GM10248 (cell line): ENCODE measurements around the gene PPP1R27.

Experiments
- CTCF ChIA-PET: fragments of 300-600 bp; sonication (Branson Sonifier 250); formaldehyde crosslinking; extraction: SDS; loops from one replicate; lab custom pipeline; 2021; ENCODE audit warnings: antibody characterized with exemption; lab: Yijun Ruan, JAX
- POLR2A ChIA-PET: fragments of 350-650 bp; sonication (Branson Sonifier 250); formaldehyde crosslinking; extraction: SDS; loops from one replicate; lab custom pipeline; 2020; ENCODE audit warnings: antibody characterized with exemption; lab: Yijun Ruan, JAX
- DNase-seq: peaks from one replicate; pipeline ENCODE4 v3.0.0; 2012; ENCODE audit errors: extremely low spot score
- TF ChIP-seq, protein P1 (sequence below): IDR thresholded peaks from 2 replicates; pipeline ENCODE4 v1.5.1; 2012; ENCODE audit warnings: mild to moderate bottlenecking, low read depth; ENCODE audit errors: extremely low read depth, missing control alignments, control extremely low read depth

Gene PPP1R27

DNA sequence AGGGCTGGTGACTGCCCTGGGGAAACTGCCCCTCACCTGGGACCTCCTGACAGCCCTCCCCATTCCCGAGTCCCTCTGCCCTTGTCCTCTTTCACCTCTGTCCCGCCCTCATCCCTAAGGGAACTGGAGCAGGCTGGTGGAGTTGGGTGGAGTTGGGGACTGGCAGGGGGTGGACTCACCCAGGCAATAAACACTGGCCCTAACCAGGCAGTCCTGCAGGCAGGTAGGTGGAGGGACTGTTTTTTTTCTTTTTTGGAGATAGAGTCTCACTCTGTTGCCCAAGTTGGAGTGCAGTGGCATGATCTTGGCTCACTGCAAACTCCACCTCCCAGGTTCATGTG, 19.2 kb downstream of the PPP1R27 start:
- ChIA-PET POLR2A (interaction anchor here (0.6 kb wide), 1 partner anchor 12 kb away, joined by 3 read pairs; no protein-coding TSS in a partner anchor), CTCF (no interaction called here)
- DNase-seq: no peak
- TF ChIP-seq, protein P1, sequence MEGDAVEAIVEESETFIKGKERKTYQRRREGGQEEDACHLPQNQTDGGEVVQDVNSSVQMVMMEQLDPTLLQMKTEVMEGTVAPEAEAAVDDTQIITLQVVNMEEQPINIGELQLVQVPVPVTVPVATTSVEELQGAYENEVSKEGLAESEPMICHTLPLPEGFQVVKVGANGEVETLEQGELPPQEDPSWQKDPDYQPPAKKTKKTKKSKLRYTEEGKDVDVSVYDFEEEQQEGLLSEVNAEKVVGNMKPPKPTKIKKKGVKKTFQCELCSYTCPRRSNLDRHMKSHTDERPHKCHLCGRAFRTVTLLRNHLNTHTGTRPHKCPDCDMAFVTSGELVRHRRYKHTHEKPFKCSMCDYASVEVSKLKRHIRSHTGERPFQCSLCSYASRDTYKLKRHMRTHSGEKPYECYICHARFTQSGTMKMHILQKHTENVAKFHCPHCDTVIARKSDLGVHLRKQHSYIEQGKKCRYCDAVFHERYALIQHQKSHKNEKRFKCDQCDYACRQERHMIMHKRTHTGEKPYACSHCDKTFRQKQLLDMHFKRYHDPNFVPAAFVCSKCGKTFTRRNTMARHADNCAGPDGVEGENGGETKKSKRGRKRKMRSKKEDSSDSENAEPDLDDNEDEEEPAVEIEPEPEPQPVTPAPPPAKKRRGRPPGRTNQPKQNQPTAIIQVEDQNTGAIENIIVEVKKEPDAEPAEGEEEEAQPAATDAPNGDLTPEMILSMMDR: no peak

- POLR2A ChIA-PET: interaction anchor here (0.6 kb wide), 1 partner anchor 13 kb away, joined by 3 read pairs; no protein-coding TSS in a partner anchor
- CTCF ChIA-PET: no interaction called here
- DNase-seq: no peak
- TF ChIP-seq, protein P1: no peak
Observed at GRCh38 chr17:81814748-81815645, 19.9 kb downstream of the PPP1R27 start.

GRCh38 chr17:81813861-81814683, 20.8 kb downstream of the PPP1R27 start:
- ChIA-PET CTCF (interaction anchor here (1.1 kb wide), 1 partner anchor 79 kb away, joined by 3 read pairs; no protein-coding TSS in a partner anchor), POLR2A (no interaction called here)
- no peak for DNase-seq
- TF ChIP-seq, protein P1: no peak

GRCh38 chr17:81813371-81813684, 21.5 kb downstream of the PPP1R27 start:
- TF ChIP-seq, protein P1: no peak
- ChIA-PET CTCF (interaction anchor here (1.1 kb wide), 1 partner anchor 78 kb away, joined by 3 read pairs; no protein-coding TSS in a partner anchor), POLR2A (no interaction called here)
- no peak for DNase-seq

GRCh38 chr17:81812571-81813370, 22.1 kb downstream of the PPP1R27 start:
- POLR2A ChIA-PET: no interaction called here
- no peak for DNase-seq
- CTCF ChIA-PET: no interaction called here

More at GRCh38 chr17:81812571-81813370, 22.1 kb downstream of the PPP1R27 start:
- TF ChIP-seq, protein P1: no peak
